ENCODE measurements around the gene DEPP1.
A peak's percentile ranks its signal among the peaks of the same experiment; 100 is the strongest.

The DEPP1 gene

DNA sequence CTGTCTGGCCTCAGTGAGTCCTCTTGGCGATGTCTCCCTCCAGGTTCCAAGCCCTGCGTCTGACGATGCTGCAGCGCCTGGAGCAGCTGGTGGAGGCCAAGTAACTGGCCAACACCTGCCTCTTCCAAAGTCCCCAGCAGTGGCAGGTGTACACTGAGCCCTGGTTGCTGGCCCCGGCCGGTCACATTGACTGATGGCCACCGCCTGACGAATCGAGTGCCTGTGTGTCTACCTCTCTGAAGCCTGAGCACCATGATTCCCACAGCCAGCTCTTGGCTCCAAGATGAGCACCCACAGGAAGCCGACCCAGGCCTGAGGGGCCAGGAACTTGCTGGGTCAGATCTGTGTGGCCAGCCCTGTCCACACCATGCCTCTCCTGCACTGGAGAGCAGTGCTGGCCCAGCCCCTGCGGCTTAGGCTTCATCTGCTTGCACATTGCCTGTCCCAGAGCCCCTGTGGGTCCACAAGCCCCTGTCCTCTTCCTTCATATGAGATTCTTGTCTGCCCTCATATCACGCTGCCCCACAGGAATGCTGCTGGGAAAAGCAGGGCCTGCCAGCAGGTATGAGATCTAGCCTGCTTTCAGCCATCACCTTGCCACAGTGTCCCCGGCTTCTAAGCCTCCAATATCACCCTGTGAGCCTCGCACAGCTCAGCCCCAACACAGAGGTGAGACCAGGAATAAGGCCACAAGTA is 14.8 kb upstream of the DEPP1 start:
- DNase-seq, result no peak

DNA sequence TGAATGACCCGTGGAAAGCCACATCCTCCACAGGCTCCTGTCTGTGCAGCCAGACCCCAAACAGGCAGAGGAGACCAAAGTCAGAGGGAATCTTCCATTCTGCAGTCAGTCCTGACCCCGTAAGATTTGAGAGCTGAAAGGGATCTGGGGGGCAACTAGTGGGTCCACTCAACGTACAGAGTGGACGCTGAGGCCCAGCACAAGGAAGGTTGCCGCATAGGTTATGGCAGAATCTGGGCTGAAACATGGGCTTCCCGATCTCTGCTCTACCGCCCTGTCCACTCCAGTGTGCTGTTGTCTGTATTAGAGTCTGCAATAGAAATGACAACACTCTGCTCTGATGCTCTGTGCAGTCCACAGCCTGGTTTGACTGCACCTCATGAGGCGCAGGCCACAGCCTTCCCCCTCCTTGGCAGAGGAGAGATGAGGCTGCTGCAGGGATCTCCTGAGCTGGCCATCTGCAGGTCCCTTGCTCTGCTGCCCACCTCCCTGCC is 14.2 kb upstream of the DEPP1 start:
- DNase-seq, result no peak

DNA sequence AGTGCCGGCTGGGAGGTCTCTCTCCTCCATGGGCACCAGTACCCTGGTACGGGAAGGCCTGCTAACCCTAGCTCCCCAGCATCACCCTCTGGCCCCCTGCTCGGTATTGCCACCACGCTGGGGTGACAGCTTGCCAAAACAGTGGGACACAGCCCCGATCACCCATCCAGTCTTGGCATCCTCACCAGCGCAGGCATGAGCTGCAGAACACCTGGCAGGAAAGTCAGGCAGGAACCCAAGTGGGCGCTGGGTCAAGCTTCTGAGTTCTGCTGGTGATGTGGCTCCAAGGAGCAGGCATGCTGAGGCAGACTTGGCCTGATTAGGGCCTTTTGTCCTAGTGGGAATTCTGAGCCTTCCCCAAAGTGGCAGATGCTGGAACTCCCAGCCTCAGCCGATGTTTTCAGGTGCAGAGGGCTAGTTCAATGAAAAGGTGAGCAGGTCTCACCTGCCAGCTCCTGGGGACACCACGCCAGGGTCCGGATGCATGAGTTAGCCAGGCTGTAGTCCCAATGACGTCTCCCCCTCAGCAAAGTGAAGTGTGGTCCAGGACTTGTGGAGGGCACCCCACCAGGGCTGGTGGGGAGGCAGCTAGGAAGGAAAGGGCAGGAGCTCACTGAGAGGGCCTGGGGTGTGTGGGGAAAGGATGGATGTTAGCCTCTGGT is 13.6 kb upstream of the DEPP1 start:
- no peak for DNase-seq

DNA sequence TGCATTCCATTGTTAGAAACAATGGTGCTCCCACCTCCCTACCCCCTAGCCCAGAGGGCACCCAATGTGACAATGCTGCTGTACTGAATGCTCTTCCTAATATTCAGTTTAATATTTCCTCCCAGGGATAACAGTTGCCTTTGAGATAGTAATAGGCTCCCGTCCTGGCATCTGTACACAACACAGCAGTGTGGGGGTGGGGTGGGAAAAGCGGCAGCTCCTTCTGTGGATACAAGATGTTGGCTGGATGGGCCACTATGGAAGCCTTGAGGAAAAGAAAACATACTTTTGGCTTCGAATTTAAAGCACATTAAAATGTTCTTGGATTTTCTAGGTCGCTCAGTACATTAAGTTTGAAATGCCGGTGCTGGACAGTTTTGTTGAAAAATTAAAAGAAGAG is 13.0 kb upstream of the DEPP1 start:
- DNase-seq, result no peak

DNA sequence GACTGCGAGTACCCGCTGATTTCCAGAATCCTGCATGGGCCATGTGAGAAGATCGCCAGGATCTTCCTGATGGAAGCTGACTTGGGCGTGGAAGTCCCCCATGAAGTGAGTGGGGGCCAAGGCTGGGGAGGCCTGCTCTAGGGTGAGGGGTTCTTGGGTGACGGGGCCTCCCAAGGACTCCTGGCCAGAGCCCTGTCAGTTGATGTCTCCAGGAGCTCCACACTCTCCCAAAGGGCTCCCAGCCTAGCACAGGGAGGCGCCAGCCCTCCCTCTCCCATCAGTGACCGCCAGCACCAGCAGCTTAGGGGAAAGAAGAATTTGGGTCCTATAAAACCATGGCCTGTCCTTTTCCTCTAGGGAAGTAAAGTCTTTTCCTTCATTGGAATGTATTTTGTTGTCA is 12.4 kb upstream of the DEPP1 start:
- DNase-seq, result no peak

DNA sequence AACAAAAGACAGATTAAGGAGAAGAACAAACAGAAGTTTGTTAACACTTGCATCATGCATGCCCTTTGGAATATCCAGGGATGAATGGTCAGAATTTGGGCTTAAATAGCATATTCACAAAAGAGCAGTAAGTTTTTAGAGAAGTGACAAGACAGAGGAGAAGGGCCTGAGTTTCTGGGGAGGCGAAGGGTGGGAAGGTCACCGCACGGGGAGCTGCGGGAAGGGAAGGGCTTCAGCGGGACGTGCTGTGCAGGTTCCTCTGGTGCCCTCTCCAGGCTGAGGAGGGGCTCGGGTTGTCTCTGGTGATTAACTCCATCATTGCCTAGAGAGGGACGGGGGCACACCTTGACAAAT is 11.7 kb upstream of the DEPP1 start:
- no peak for DNase-seq

DNA sequence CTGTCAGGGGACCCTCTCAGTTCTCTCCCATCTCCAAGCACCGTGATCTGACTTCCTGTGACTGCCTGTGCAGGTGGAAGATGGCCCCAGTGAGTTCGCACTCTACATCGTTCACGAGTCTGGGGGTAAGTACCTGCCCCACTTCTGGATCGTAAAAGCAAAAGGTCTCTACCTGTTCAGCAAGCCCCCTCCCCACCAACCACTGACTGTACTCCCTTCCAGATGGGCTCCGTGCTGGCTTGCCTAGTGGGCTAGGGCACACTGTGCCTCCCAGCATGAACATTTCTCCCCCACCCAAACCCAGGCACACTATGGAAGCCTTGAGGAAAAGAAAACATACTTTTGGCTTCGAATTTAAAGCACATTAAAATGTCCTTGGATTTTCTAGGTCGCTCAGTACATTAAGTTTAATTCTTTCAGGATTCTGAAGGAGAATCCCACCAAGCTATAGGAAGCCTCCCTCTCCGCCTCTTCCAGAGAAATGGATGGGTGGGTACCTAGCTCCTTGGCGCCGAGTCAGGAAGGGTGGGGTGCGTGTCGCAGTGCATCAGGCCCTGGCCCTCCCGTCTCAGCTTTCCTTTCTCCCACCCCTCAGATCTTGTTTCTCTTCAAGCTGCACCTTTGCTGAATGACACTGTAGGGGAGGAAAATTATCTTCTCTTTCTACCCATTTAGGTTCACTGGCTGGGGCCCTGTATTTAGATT is 11.1 kb upstream of the DEPP1 start:
- no peak for DNase-seq

DNA sequence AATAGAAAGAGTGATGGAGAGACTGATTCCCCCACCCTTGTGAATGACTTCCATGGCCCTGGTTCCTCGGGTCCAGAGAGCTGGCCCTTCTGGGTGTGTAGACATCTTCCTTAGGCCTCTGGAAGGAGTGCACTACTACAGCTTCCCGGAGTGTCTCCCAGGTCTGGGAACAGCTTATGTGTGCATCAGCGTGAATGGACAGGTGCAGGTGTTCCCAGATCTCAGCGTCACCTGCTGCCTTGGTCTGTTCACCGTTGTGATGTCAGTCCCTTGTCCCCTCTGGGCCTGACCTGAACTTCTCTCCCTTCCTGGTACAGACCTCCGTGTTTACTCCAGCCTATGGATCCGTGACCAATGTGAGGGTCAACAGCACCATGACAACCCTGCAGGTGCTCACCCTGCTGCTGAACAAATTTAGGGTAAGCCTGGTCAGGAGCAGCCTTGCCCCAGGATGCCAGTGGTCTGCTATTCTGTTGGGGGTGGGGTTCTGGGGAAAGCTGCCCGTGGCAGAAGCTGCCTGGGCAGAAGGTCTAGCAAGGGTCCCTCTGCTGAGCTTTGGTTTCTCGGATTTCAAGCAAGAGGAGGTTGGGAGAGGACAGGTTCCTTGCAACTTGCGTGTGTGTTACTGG is 10.5 kb upstream of the DEPP1 start:
- no peak for DNase-seq

DNA sequence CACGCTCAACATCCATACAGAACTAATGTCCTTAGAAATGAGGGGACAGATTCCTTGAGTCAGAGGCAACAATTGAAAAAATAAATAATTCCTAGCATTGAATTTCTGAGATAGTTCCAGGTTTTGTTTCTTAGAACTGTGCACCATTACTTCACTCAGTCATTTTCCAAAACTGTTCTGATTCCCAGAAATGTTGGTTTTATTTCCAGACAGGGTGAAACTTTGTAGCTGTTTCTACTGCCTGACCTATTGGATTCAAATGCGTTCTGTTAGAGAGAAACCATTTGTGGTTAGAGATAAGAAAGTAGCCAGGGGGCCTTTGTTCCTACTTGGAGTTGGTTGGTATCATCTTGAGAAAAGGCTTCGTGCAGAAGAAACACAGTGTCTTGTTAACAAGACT is 8.1 kb upstream of the DEPP1 start:
- DNase-seq, result no peak

DNA sequence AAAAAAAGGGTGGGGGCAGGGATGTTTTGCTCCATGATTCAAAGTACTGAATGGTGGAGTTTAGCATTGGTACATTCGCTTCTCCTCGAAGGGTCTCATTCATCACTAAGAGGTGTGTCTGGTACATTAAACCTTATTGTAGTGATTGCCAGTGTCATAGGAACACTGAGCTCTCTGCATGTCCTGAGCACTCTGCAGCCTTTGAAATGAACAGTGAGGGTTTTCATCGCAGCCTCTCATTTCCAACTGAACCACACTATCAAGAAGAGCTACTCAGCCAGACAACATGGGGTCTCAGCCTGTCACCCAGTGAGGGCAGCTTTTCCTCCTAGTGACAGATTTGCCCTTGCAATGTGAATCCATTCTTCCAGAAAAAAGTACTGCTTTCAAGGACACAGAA is 7.6 kb upstream of the DEPP1 start:
- DNase-seq, result no peak

DNA sequence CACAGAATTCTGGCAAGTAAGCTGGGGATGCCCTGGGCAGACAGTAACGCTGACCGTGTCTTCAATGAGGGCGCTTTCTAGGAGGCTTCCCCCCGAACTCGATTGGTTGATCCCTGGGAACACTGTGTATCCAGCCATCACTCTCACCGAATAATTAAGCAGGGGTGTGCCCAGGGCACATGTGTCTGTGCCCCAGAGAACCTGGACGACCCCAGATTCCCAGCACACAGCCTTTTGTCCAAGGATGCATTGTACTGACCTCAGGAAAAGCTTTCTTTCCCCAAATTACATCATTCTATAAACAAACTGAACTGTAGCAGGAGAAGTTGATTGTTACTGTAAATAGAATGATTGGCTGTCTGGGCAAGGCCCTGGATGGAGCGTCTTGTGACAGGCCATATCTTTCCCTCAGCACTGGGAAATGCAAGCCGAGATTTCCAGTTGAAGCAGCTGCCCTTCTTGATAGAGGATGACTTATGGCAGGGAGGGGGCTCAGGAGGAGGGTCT is 6.6 kb upstream of the DEPP1 start:
- DNase-seq, result no peak

DNA sequence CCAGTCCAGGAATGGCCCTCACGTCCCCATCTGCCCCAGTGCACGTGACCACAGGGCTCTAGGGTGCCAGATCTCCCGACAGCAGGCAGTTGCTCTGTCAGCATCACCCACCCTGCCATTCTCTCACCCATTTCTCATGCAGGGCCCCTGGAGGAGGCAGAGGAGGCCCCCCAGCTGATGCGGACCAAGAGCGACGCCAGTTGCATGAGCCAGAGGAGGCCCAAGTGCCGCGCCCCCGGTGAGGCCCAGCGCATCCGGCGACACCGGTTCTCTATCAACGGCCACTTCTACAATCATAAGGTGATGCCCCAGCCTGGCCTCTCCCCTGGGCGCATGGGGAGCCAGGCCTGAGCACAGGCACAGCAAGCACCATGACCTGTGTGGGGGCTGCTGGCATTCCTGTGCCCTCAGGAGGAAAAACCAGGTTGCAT is 6.1 kb upstream of the DEPP1 start:
- DNase-seq, result no peak

DNA sequence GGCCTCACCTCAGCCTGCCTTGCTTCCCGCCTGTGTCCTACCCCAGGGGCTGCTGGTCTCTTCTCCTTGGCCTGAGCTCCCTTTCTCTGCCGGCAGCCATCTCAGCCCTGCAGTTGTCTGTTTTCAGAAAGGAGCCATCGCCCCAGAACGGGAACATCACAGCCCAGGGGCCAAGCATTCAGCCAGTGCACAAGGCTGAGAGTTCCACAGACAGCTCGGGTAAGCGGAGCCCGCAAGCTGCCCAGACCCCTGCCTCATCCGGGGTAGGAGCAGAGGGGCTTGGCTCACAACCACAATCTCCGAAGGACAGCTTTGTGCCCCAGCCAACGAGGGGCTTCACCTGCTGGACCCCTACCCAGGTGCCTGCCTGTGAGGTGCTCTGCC is 5.3 kb upstream of the DEPP1 start:
- no peak for DNase-seq

DNA sequence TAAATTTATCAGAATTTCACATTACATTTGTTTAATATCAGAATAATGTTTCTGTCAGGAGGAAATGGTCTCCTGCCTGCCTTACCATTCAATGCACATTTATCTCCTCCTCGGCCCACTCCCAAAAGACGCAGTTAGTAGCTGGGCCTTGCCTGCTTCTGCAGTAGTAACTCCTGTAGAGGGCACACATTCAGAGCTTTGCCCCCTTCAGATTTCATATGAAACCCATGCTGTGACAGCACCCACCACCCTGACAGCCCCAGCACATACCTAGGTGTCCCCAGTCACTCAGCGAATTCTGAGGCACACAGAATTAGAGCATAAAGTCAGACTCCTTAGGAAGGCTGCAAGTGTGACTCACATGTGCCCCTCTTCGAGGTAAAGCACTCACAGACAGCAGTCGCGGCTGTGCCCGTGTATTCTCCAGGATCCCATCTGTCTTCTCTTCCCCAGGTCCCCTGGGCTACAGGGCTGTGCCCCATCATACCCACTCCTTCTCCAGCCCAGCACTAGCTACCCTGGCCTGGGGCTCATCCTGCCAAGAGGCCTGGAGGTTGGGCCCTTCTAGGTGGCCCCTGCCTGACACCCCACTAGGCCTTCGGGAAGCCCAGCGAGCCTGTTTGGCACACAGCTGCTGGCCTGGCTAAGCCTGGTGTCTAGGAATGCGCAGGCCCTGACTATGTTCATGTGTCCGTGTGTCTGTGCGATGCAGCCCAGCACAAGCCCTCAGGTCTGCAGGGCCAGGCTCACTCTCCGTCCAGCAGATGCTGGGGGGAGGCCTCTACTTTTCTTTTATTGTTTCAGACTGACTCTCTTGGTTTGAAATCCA is 4.7 kb upstream of the DEPP1 start:
- DNase-seq, result no peak

DNA sequence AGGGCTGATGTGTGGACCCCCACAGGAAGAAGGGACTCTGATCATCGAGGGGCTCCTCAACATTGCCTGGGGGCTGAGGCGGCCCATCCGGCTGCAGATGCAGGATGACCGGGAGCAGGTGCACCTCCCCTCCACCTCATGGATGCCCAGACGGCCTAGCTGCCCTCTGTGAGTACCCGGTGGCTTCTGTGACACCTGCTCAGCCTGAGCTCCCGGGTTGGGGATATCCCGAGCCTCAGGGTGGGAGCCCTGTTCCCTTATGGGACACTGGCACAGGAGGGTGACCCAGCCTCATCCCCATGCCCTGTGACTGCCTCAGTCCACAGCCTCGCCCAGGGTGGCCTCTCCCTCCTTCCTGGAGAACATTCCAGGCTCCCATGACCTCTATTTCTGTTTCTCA is 3.9 kb upstream of the DEPP1 start:
- DNase-seq, result no peak

DNA sequence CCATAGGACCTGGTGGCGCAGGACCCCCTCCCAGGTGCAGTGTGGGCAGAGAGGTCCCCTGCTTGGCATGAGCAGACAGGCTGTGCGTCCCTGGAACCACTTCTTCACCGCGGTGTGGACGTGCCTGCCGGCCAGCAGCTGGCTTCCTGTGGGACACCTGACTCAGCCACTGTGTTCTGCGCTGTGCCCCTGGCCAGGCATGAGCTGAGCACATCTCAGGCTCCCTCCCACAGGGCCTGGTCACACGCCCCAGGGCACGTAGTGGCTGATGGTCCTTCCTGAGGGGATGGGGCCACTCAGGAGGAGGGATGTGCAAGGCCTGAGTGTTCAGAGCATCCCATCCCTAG is 3.5 kb upstream of the DEPP1 start:
- DNase-seq, result no peak

DNA sequence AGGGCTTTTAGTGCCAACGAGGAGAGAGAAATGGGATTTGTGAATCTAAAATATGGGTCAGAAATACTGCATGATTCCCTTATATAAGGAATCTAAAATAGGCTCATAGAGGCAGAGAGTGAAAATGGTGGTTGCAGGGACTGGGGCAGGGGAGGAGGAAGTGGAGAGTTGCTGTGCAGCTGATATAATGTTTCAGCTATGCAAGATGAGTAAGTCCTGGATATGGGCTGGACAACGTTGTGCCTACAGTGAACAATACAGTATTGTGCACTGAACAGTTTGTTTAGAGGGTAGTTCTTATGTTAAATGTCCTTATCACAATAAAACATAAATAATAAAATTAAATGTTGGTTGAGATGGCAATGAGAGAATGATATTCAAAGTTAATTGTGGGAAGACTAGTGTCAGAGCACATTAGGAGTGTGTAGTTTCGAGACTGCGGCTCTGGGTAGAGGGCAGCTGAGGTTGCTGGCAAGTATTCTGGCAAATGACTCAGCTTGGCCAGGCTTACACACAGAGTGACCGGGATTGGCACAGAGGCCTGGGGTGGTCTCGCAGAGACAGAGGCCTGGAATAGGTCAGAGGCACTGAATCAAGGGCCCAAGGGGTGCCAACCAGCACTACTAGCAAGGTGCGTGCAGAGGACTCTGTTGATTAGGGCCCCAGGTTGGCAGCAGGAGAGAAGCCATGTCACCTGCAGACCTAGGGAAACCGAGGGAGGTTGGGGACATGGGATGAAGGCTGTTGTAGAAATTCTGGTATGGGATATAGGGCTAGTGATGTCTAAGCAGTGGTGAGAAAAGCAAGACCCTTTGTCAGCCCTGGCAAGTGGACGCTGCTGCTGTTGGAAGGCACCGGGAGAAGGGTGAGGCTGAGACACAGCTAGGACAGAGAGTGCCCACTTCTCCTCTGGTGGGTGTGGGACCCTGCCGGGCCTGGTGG is 2.8 kb upstream of the DEPP1 start:
- DNase-seq, result peak; percentile 63

DNA sequence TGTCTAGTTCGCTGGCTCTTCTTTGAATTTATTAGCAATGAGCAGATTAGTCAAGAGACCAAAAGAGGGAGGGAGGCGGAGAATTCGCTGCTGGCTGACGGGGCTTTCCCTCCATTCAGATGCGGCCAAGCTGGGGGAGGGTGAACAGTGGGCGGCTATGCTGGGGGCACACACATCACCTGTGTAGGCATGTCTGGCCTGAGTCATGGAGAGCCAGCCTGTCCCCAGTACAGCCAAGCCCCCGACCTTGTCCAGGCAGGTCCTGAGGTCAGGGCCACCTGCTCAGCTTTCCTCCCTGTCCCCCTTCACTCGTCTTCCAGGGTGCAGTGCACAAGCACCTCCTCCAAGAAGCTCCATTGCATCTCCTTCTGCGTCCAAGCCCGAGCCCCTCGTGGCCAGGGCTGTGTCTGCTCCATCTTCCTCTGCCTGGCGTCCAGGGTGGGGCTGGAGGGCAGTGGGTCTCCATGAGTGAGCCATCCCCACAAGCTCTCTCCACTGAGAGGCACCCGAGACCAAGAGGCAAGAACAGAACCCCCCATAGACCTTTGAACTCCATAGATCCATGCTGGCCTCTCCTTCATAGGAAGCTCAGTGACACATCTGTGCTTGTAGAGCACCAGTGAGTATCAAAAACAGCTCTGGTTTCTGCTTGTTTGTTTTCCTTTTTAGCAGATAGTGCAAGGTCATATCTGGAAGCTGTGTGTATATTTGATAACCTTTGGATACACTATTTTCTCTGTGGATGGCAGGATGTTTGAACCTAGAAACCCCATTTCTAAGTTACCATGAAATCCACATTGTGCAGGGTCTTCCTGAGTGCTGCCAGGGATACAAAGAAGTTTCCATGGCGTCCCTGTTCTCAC is 1.9 kb upstream of the DEPP1 start:
- no peak for DNase-seq

DNA sequence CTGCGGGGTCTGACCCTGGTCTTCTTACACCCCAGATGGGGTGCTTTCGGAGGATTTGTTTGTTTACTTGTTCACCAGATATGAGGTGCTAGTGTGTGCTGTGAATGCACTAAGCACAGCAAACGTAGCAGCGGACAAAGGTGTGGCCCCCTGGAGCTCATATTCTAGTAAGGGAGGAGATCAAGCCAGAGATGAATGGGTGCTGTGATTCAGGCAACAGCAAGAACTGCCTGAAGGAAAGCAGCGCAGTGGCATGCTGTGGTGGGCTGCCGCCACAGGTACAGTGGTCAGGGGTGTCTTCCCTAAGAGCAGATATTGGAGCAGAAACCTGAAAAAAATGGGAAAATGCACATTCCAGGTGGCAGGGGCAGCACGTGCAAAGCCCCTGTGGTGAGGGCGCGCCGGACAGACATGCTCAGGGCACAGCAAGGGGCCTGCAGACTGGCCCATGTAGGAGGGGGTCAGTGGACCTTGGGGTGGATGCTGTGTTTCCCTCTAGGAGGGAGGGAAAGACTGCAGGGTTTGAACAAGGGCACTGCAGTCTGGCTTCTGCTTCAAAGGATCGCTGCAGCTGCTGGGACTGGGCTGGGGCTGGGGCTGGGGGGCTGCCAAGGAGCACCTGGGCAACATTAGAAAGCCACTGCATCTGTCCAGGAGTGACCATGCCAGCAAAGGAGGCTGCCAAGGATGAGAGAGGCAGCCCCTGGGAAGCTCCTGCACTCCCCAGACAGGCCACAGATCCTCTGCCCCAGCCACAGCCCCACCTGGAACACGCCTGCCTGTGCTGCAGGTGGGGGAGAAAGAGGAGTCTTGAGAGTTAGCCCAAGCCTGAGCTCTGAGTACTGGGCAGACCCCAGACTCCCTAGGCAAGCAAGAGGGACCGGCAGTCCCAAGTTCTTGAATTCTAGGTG is 927 bp upstream of the DEPP1 start:
- no peak for DNase-seq

DNA sequence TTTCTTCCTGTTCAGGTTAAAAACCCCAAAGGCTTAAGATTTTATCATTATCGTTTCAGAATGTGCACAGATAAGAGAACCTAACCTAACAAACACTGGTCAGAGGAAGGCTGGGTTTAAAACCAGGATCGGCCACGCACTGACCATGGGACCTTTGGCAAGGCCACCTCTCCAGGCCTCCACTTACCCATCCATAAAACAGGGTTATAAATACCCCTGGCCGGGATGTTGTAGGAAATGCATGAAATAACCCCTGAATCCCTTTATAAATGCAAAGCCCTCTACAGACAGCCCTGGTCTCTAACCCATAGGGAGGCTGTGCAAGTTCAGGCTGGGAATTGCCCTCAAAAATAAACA is 418 bp downstream of the DEPP1 start:
- no peak for DNase-seq

All from 8988T (cell line).